Tibial nerve (tissue), 4 donors: ENCODE measurements around the gene CRIP2.

ENCODE experiments used
- EP300 ChIP-seq, 2 donors: sonication (generic); formaldehyde crosslinking; IDR thresholded peaks; one replicate each; pipeline ENCODE4 v1.6.1; 2017; ENCODE audit warnings: antibody characterized with exemption in 2 of 2, mild to moderate bottlenecking in 1 of 2
- POLR2A ChIP-seq, 2 donors: fragments of 450-650 bp; IDR thresholded peaks; one replicate each; pipeline ENCODE4 v1.6.1; 2017; ENCODE audit warnings: antibody characterized with exemption in 2 of 2, mild to moderate bottlenecking in 2 of 2, moderate library complexity in 2 of 2
- TF ChIP-seq, protein P1 (sequence below), 5 experiments: fragments of 200-600 bp in 3 of 5; fragments of 450-650 bp in 2 of 5; sonication (generic) in 3 of 5; IDR thresholded peaks; one replicate each; pipeline ENCODE4 v1.5.1; 2016 to 2019; ENCODE audit warnings: antibody characterized with exemption in 5 of 5, mild to moderate bottlenecking in 3 of 5, moderate library complexity in 2 of 5

DNA sequence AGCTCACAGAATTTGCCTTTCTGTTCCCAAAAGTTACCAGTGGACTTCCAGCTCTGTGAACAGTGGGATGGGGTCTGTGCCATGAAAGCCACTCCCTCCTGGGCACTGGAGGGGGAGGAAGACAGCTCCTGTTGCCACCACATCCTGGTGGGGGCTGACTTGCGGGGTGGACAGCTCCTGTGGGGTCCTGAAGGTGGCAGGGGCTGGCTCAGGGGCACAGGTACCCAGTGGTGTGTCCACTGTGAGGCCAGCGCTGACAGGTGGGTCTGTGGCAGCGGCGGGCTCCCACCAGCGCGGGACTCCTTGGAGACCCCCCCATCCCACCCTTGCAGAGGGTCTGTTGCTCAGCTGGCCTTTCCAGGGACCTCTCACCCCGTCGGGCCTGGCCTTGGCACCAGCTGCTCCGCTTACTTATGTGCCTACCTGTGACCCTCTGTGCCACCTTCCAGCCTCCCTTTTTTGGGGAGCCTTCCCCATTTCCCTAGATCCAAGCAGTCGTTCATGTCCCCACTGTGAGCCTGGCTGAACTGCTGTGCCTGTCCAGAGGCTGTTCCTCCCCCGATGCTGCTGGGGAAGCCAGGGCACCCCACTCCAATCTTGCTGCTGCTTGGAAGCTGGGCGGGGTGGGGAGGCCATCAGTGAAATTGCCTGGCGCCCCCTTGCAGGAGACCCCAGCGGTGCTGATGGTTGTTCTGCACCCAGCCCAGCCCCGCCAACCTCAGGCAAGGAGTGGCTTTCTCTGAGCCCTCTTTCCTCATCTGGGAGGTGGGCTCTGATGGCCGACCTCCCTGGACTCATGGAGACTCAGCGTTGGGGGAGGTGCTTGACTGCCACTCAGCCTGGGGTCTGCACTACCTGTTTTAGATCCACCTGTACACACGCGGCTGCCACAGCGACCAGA, 18.6 kb downstream of the CRIP2 start:
- TF ChIP-seq POLR2A (IDR thresholded peaks at IDR 0.05), result no peak
- TF ChIP-seq, protein P1, sequence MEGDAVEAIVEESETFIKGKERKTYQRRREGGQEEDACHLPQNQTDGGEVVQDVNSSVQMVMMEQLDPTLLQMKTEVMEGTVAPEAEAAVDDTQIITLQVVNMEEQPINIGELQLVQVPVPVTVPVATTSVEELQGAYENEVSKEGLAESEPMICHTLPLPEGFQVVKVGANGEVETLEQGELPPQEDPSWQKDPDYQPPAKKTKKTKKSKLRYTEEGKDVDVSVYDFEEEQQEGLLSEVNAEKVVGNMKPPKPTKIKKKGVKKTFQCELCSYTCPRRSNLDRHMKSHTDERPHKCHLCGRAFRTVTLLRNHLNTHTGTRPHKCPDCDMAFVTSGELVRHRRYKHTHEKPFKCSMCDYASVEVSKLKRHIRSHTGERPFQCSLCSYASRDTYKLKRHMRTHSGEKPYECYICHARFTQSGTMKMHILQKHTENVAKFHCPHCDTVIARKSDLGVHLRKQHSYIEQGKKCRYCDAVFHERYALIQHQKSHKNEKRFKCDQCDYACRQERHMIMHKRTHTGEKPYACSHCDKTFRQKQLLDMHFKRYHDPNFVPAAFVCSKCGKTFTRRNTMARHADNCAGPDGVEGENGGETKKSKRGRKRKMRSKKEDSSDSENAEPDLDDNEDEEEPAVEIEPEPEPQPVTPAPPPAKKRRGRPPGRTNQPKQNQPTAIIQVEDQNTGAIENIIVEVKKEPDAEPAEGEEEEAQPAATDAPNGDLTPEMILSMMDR (IDR thresholded peaks at IDR 0.05), result no peak
- TF ChIP-seq EP300 (IDR thresholded peaks at IDR 0.05), result no peak
